A673 (cell line): Measurements from ENCODE around the gene SNRNP25. TPM values are rescaled to one million over a fixed set of nuclear protein-coding genes. Genes with fewer than 3 reads are reported as not detected.

ENCODE experiments used
- BruUV-seq: library from RNA; stranded (reverse); fragments of 400-500 nt; replicated peaks from 2 replicates; lab custom pipeline; 2021; lab: Mats Ljungman, UMichigan
- CTCF ChIA-PET: fragments of 300-600 bp; sonication (Branson Sonifier 250); formaldehyde crosslinking; loops from one replicate; lab custom pipeline; 2022; ENCODE audit warnings: antibody characterized with exemption; lab: Charles Lee
- POLR2A ChIA-PET: fragments of 300-600 bp; sonication (Branson Sonifier 250); formaldehyde crosslinking; loops from one replicate; lab custom pipeline; 2022; ENCODE audit warnings: antibody characterized with exemption; ENCODE audit not compliant: low non-redundant PET; lab: Charles Lee
- DNase-seq: peaks from one replicate; pipeline ENCODE4 v3.0.0-alpha.2; 2015; ENCODE audit warnings: low spot score
- H3K27ac ChIP-seq: fragments of 200-600 bp; sonication (generic); 2 replicates; pipeline ENCODE4 v1.5.1; 2016; ENCODE audit warnings: mixed run types, low read depth, mild to moderate bottlenecking, mixed read lengths, antibody characterized with exemption, low read length; ENCODE audit not compliant: poor library complexity, severe bottlenecking
- H3K27me3 ChIP-seq: fragments of 200-600 bp; sonication (generic); replicated peaks from 2 replicates; pipeline ENCODE4 v1.6.1; 2017; ENCODE audit warnings: mixed run types, low read depth, mild to moderate bottlenecking, mixed read lengths, antibody characterized with exemption, low read length; ENCODE audit not compliant: insufficient read depth, poor library complexity
- H3K36me3 ChIP-seq: fragments of 200-600 bp; sonication (generic); 2 replicates; pipeline ENCODE4 v1.6.1; 2016; ENCODE audit warnings: mixed run types, mild to moderate bottlenecking, mixed read lengths, antibody characterized with exemption, low read length; ENCODE audit not compliant: insufficient read depth, poor library complexity, severe bottlenecking
- H3K4me1 ChIP-seq: fragments of 200-600 bp; sonication (generic); 2 replicates; pipeline ENCODE4 v1.6.1; 2017; ENCODE audit warnings: mixed run types, mild to moderate bottlenecking, mixed read lengths, antibody characterized with exemption, low read length; ENCODE audit not compliant: insufficient read depth, poor library complexity, severe bottlenecking
- H3K4me3 ChIP-seq: fragments of 200-600 bp; sonication (generic); 2 replicates; pipeline ENCODE4 v1.5.1; 2016; ENCODE audit warnings: low read depth, mixed run types, mild to moderate bottlenecking, mixed read lengths, low read length; ENCODE audit not compliant: poor library complexity, severe bottlenecking
- H3K9me3 ChIP-seq: fragments of 200-600 bp; sonication (generic); 2 replicates; pipeline ENCODE4 v1.6.1; 2016; ENCODE audit warnings: mixed run types, low read depth, mild to moderate bottlenecking, mixed read lengths, antibody characterized with exemption, low read length; ENCODE audit not compliant: poor library complexity, severe bottlenecking
- CTCF ChIP-seq: fragments of 300-800, 200-600 bp; sonication (generic); conservative IDR thresholded peaks from 2 replicates; pipeline ENCODE4 v1.5.1; 2017; ENCODE audit warnings: low read depth, mild to moderate bottlenecking, antibody characterized with exemption, low read length, moderate library complexity, mixed read lengths
- EZH2 ChIP-seq: fragments of 200-600 bp; sonication (generic); IDR thresholded peaks from 2 replicates; pipeline ENCODE4 v1.6.1; 2017; ENCODE audit warnings: borderline replicate concordance, low read depth, mild to moderate bottlenecking, mixed read lengths, antibody characterized with exemption, low read length; ENCODE audit not compliant: poor library complexity, severe bottlenecking
- intact Hi-C: fragments of 100-400 bp; cut with micrococcal nuclease; formaldehyde crosslinking; loops from one replicate; pipeline ENCODE4 v1.10.0; 2022; ENCODE audit not compliant: unreplicated experiment
- total RNA-seq: library from RNA; stranded (reverse); gene quantifications from 2 replicates; pipeline ENCODE4 v1.2.3, GENCODE V29; 2021

The SNRNP25 gene
- total RNA-seq, 1 experiment from 2014 or later = 54.9 TPM

DNA sequence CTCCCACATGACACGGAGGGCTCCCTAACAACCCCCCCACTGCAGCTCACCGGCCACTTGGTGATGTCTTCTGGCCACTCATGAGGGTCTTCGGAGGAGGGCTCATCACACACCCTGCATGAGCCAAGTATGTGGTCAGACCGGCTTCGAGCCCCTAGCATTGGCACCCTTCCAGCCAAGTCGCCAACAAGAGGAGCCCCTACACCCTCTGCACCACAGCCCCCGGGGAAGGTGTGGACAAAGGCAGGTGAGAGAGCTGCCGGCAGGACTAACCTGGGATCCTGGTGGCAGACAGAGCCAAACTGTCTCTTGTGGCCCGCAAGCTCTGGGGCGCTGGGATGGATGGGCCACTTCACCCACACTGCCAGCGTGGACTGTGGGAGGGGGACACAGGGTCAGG lies 6.5 kb downstream of the SNRNP25 start:
- BruUV-seq = no TSS peak
- no peaks in the 10 kb centered on the region for H3K27me3 ChIP-seq

DNA sequence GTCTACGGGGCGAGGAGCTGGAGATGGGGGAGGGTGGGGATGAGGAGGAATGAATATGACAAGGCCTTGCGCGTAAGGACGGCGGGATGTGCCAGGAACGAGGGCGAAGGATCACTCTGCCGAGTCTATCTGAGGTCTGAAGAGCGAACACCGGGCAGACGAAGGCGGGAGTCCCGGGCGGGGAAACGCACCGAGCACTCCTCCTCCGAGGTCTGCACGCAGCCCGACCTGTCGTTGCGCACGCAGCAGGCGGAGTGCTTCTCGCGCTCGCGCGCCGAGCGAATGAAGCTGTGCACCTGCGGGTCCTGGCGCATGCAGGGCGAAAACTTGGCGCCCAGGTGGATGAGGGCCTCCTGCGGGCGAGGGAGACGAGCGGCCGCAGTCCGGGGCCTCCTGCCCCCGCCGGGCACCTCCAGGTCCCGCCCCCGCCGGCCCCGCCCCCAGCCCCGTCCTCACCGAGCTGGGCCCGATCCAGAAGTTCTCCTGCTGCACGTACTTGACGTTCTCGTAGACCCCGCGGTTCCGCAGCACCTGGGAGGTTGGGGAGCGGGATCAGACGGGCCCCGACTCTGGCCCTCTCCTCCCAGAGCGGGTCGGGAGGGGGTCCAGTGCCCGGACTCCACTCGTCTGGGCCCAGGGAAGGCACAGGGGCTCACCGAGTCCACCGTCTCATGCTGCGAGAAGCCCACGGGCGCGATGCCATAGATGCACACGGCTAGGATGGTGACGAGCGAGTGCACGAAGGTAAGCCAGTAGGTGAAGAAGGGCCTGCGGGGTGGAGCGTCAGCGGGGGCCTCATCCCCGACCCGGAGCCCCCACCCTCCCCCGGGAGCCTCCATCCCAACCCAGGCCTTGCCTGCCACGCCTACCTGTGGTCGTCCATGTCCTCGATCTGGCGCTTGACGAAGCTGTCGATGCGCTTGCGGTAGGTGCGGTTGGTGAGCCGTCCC lies 7.6 kb downstream of the SNRNP25 start:
- no peak for DNase-seq
- Histone ChIP-seq H3K27ac (no peak overlapping the region), H3K9me3 (no peaks in the 10 kb centered on the region), H3K36me3 (peaks cover 17% of the 10 kb centered on the region), H3K4me3 (no peak overlapping the region), H3K4me1 (no peaks in the 10 kb centered on the region), H3K27me3 (no peaks in the 10 kb centered on the region)
- no TSS peak for BruUV-seq
- ChIA-PET CTCF (no interaction called here), POLR2A (interaction anchor here (0.6 to 0.7 kb wide), 2 partner anchors 48 to 326 kb away, joined by 4 to 16 read pairs; no protein-coding TSS in a partner anchor)
- no peak for TF ChIP-seq EZH2
- no peak for TF ChIP-seq CTCF
- intact Hi-C loops = no loop called here

More for the DNA sequence above, 6.5 kb downstream of the SNRNP25 start:
- intact Hi-C loops = no loop called here
- TF ChIP-seq CTCF (no peak), EZH2 (no peak)
- Histone ChIP-seq H3K36me3 (peaks cover 22% of the 10 kb centered on the region), H3K4me3 (no peak overlapping the region), H3K4me1 (no peaks in the 10 kb centered on the region), H3K27ac (no peak overlapping the region), H3K9me3 (no peaks in the 10 kb centered on the region)
- CTCF ChIA-PET = no interaction called here
- no peak for DNase-seq
- POLR2A ChIA-PET = interaction anchor here (0.6 kb wide), 1 partner anchor 327 kb away, joined by 16 read pairs; no protein-coding TSS in a partner anchor

GRCh38 chr16:61879-62281 lies 8.3 kb downstream of the SNRNP25 start:
- intact Hi-C loops = no loop called here
- DNase-seq = no peak
- no peaks in the 10 kb centered on the region for H3K27me3 ChIP-seq
- H3K4me3 ChIP-seq = no peak overlapping the region
- no peaks in the 10 kb centered on the region for H3K9me3 ChIP-seq
- H3K4me1 ChIP-seq = no peaks in the 10 kb centered on the region
- H3K27ac ChIP-seq = no peak overlapping the region
- BruUV-seq = no TSS peak
- H3K36me3 ChIP-seq = peaks cover 13% of the 10 kb centered on the region
- CTCF ChIA-PET = interaction anchor here (1.1 kb wide), 1 partner anchor 35 kb away, joined by 3 read pairs; no protein-coding TSS in a partner anchor
- no peak for TF ChIP-seq CTCF
- no peak for TF ChIP-seq EZH2
- POLR2A ChIA-PET = interaction anchor here (0.7 kb wide), 1 partner anchor 47 kb away, joined by 4 read pairs; no protein-coding TSS in a partner anchor
